Activated CD8-positive, alpha-beta T cell treated with anti-CD3 and anti-CD28 coated beads, Interleukin-2, amount 10 ng/mL, durations not matched to agents 7 days and 5 days (primary cell): Measurements from ENCODE around the gene YIPF7. TPM values are rescaled to one million over a fixed set of nuclear protein-coding genes. Genes with fewer than 3 reads are reported as not detected.

Source experiments
- ATAC-seq: fragments of 150-1000 bp; cut with Tn5 transposase; one replicate; pipeline ENCODE4 v1.10.0; 2021; ENCODE audit warnings: moderate library complexity
- CTCF ChIA-PET: fragments of 350-600 bp; sonication (Branson Sonifier 250); formaldehyde crosslinking; loops from one replicate; lab custom pipeline; 2021; ENCODE audit warnings: antibody characterized with exemption; lab: Charles Lee
- POLR2A ChIA-PET: fragments of 350-600 bp; sonication (Branson Sonifier 250); formaldehyde crosslinking; loops from one replicate; lab custom pipeline; 2021; ENCODE audit warnings: antibody characterized with exemption; lab: Charles Lee
- DNase-seq: peaks from one replicate; pipeline ENCODE4 v3.0.0-alpha.2; 2020
- H3K27ac Mint-ChIP-seq: one replicate; pipeline ENCODE4 v1.8.0; 2021; ENCODE audit warnings: mild to moderate bottlenecking, mixed read lengths
- H3K27me3 Mint-ChIP-seq: one replicate; pipeline ENCODE4 v1.8.0; 2021; ENCODE audit warnings: low read depth, mixed read lengths
- H3K36me3 Mint-ChIP-seq: one replicate; pipeline ENCODE4 v1.8.0; 2021; ENCODE audit warnings: low read depth, mixed read lengths
- H3K4me1 Mint-ChIP-seq: one replicate; pipeline ENCODE4 v1.8.0; 2021; ENCODE audit warnings: low read depth, mixed read lengths
- H3K4me3 Mint-ChIP-seq: one replicate; pipeline ENCODE4 v1.8.0; 2021; ENCODE audit warnings: mild to moderate bottlenecking, mixed read lengths
- H3K9me3 Mint-ChIP-seq: one replicate; pipeline ENCODE4 v1.8.0; 2022; ENCODE audit warnings: mixed read lengths; ENCODE audit not compliant: insufficient read depth
- total RNA-seq, 2 experiments: library from RNA; stranded (reverse); gene quantifications; one replicate each; pipeline ENCODE4 v1.2.3, GENCODE V29; 2021

YIPF7 gene
- total RNA-seq, result not detected

- Mint-ChIP-seq H3K27ac (no peak within 1 kb of the TSS), H3K4me1 (no peaks in the 10 kb centered on the region), H3K4me3 (no peak within 1 kb of the TSS), H3K9me3 (no peaks in the 10 kb centered on the region), H3K27me3 (peaks cover 10% of the 10 kb centered on the region), H3K36me3 (no peaks in the 10 kb centered on the region)
- DNase-seq, result no peak
- no peak for ATAC-seq
- ChIA-PET CTCF (interaction anchor here (1.1 kb wide), 1 partner anchor 9 kb away, joined by 3 read pairs; no protein-coding TSS in a partner anchor), POLR2A (no interaction called here)
These were observed at the start of gene YIPF7 for GRCh38 chr4:44651425-44651824. Gene YIPF7, minus strand, starts transcription at chr4:44651625. Its CDS starts 1,525 bp downstream, at chr4:44650100.

GRCh38 chr4:44701037-44701436 lies 49.6 kb upstream of the YIPF7 start:
- ChIA-PET CTCF (no interaction called here), POLR2A (interaction anchor here (0.6 to 2.4 kb wide), 2 partner anchors 23 to 43 kb away, joined by 4 to 8 read pairs; partner anchors contain the start of gene GUF1)
- no peak overlapping the region for H3K4me3 Mint-ChIP-seq
- H3K9me3 Mint-ChIP-seq, result no peaks in the 10 kb centered on the region
- H3K4me1 Mint-ChIP-seq, result peaks cover 2% of the 10 kb centered on the region
- ATAC-seq, result no peak
- no peaks in the 10 kb centered on the region for H3K27me3 Mint-ChIP-seq
- no peak for DNase-seq
- peaks cover 46% of the 10 kb centered on the region for H3K36me3 Mint-ChIP-seq
- H3K27ac Mint-ChIP-seq, result no peak overlapping the region

GRCh38 chr4:44700427-44700826 lies 49.0 kb upstream of the YIPF7 start:
- DNase-seq (no peak), ATAC-seq (no peak)
- Mint-ChIP-seq H3K36me3 (peaks cover 49% of the 10 kb centered on the region), H3K9me3 (no peaks in the 10 kb centered on the region), H3K4me3 (no peak overlapping the region), H3K27me3 (no peaks in the 10 kb centered on the region), H3K4me1 (peaks cover 5% of the 10 kb centered on the region), H3K27ac (no peak overlapping the region)
- ChIA-PET POLR2A (interaction anchor here (0.6 to 2.4 kb wide), 2 partner anchors 22 to 43 kb away, joined by 4 to 8 read pairs; partner anchors contain the start of gene GUF1), CTCF (no interaction called here)

- CTCF ChIA-PET, result no interaction called here
- POLR2A ChIA-PET, result no interaction called here
- H3K4me3 Mint-ChIP-seq, result no peak overlapping the region
- no peaks in the 10 kb centered on the region for H3K27me3 Mint-ChIP-seq
- DNase-seq (no peak), ATAC-seq (no peak)
- H3K9me3 Mint-ChIP-seq, result no peaks in the 10 kb centered on the region
- H3K36me3 Mint-ChIP-seq, result peaks cover 51% of the 10 kb centered on the region
- peaks cover 21% of the 10 kb centered on the region for H3K4me1 Mint-ChIP-seq
- H3K27ac Mint-ChIP-seq, result no peak overlapping the region
These were observed 33.2 kb upstream of the YIPF7 start for GRCh38 chr4:44684648-44685047.

- DNase-seq (no peak), ATAC-seq (no peak)
- peak overlapping the region; percentile 96 for H3K4me3 Mint-ChIP-seq
- H3K27me3 Mint-ChIP-seq, result no peaks in the 10 kb centered on the region
- ChIA-PET POLR2A (interaction anchor here (0.7 to 2.5 kb wide), 6 partner anchors 8 to 47 kb away, joined by 3 to 20 read pairs (median 10); partner anchors contain the start of gene GNPDA2), CTCF (interaction anchor here (1.2 to 3.1 kb wide), 7 partner anchors 8 to 230 kb away, joined by 3 to 11 read pairs (median 7); partner anchors contain the start of genes GNPDA2 and KCTD8)
- H3K9me3 Mint-ChIP-seq, result no peaks in the 10 kb centered on the region
- peaks cover 36% of the 10 kb centered on the region for H3K4me1 Mint-ChIP-seq
- peak overlapping the region; percentile 99 for H3K27ac Mint-ChIP-seq
- peaks cover 21% of the 10 kb centered on the region for H3K36me3 Mint-ChIP-seq
These were observed 27.6 kb upstream of the YIPF7 start for GRCh38 chr4:44679060-44679459.

GRCh38 chr4:44678094-44679041 lies 26.9 kb upstream of the YIPF7 start, which contains the start of gene GUF1:
Gene GUF1, plus strand, starts transcription at chr4:44678420. Its CDS starts 203 bp downstream, at chr4:44678623.
- H3K4me1 Mint-ChIP-seq, result peaks cover 36% of the 10 kb centered on the region
- H3K27me3 Mint-ChIP-seq, result no peaks in the 10 kb centered on the region
- H3K27ac Mint-ChIP-seq, result peak within 1 kb of the TSS; percentile 99
- peak; percentile 93 for DNase-seq
- H3K36me3 Mint-ChIP-seq, result peaks cover 19% of the 10 kb centered on the region
- POLR2A ChIA-PET, result interaction anchor here (0.7 to 2.5 kb wide), 13 partner anchors 9 to 49 kb away, joined by 3 to 20 read pairs (median 6); partner anchors contain the start of gene GNPDA2
- CTCF ChIA-PET, result interaction anchor here (0.8 to 3.1 kb wide), 9 partner anchors 9 to 229 kb away, joined by 3 to 11 read pairs (median 4); partner anchors contain the start of genes GNPDA2 and KCTD8
- peak within 1 kb of the TSS; percentile 96 for H3K4me3 Mint-ChIP-seq
- peak; percentile 91 for ATAC-seq
- no peaks in the 10 kb centered on the region for H3K9me3 Mint-ChIP-seq

- DNase-seq, result no peak
- no peak for ATAC-seq
- Mint-ChIP-seq H3K27me3 (peaks cover 5% of the 10 kb centered on the region), H3K36me3 (peaks cover 4% of the 10 kb centered on the region), H3K4me1 (peaks cover 20% of the 10 kb centered on the region), H3K9me3 (no peaks in the 10 kb centered on the region), H3K4me3 (no peak overlapping the region), H3K27ac (no peak overlapping the region)
- ChIA-PET CTCF (no interaction called here), POLR2A (no interaction called here)
These were observed 23.9 kb upstream of the YIPF7 start for GRCh38 chr4:44675366-44675765.

- H3K4me3 Mint-ChIP-seq, result no peak overlapping the region
- POLR2A ChIA-PET, result no interaction called here
- no peaks in the 10 kb centered on the region for H3K9me3 Mint-ChIP-seq
- CTCF ChIA-PET, result no interaction called here
- H3K27me3 Mint-ChIP-seq, result peaks cover 5% of the 10 kb centered on the region
- no peak overlapping the region for H3K27ac Mint-ChIP-seq
- H3K4me1 Mint-ChIP-seq, result peaks cover 17% of the 10 kb centered on the region
- H3K36me3 Mint-ChIP-seq, result peaks cover 4% of the 10 kb centered on the region
- DNase-seq, result no peak
- no peak for ATAC-seq
These were observed 23.0 kb upstream of the YIPF7 start for GRCh38 chr4:44674471-44674870.

- ChIA-PET CTCF (no interaction called here), POLR2A (no interaction called here)
- no peak overlapping the region for H3K27ac Mint-ChIP-seq
- H3K9me3 Mint-ChIP-seq, result no peaks in the 10 kb centered on the region
- no peak for DNase-seq
- H3K36me3 Mint-ChIP-seq, result no peaks in the 10 kb centered on the region
- no peaks in the 10 kb centered on the region for H3K4me1 Mint-ChIP-seq
- peaks cover 5% of the 10 kb centered on the region for H3K27me3 Mint-ChIP-seq
- no peak for ATAC-seq
- H3K4me3 Mint-ChIP-seq, result no peak overlapping the region
These were observed 20.2 kb upstream of the YIPF7 start for GRCh38 chr4:44671636-44672035.

GRCh38 chr4:44670506-44671199 lies 19.2 kb upstream of the YIPF7 start:
- DNase-seq (no peak), ATAC-seq (no peak)
- Mint-ChIP-seq H3K27me3 (peaks cover 5% of the 10 kb centered on the region), H3K27ac (no peak overlapping the region), H3K9me3 (no peaks in the 10 kb centered on the region), H3K4me1 (no peaks in the 10 kb centered on the region), H3K4me3 (no peak overlapping the region), H3K36me3 (no peaks in the 10 kb centered on the region)
- POLR2A ChIA-PET, result interaction anchor here (1.7 kb wide), 1 partner anchor 7 kb away, joined by 6 read pairs; the partner anchor contains the start of gene GUF1
- CTCF ChIA-PET, result no interaction called here

- ChIA-PET CTCF (no interaction called here), POLR2A (interaction anchor here (1.7 kb wide), 1 partner anchor 9 kb away, joined by 6 read pairs; the partner anchor contains the start of gene GUF1)
- no peaks in the 10 kb centered on the region for H3K4me1 Mint-ChIP-seq
- no peak overlapping the region for H3K27ac Mint-ChIP-seq
- H3K27me3 Mint-ChIP-seq, result peaks cover 5% of the 10 kb centered on the region
- no peaks in the 10 kb centered on the region for H3K9me3 Mint-ChIP-seq
- DNase-seq (no peak), ATAC-seq (no peak)
- no peaks in the 10 kb centered on the region for H3K36me3 Mint-ChIP-seq
- no peak overlapping the region for H3K4me3 Mint-ChIP-seq
These were observed 17.1 kb upstream of the YIPF7 start for GRCh38 chr4:44668526-44668925.
